HG02943 (cell line): ENCODE results near the gene CNTFR.
"Not testable (repeated sequence)": the region's sequence is repeated elsewhere in the genome, so short reads cannot be mapped to it uniquely, and the experiment has no call there.

Experiments used
- ATAC-seq: cut with Tn5 transposase; IDR thresholded peaks from one replicate; pipeline ENCODE4 v1.9.1; 2021; ENCODE audit warnings: mild to moderate bottlenecking, low read depth, moderate library complexity; ENCODE audit not compliant: unreplicated experiment

The CNTFR gene, protein sequence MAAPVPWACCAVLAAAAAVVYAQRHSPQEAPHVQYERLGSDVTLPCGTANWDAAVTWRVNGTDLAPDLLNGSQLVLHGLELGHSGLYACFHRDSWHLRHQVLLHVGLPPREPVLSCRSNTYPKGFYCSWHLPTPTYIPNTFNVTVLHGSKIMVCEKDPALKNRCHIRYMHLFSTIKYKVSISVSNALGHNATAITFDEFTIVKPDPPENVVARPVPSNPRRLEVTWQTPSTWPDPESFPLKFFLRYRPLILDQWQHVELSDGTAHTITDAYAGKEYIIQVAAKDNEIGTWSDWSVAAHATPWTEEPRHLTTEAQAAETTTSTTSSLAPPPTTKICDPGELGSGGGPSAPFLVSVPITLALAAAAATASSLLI

GRCh38 chr9:34589636-34590380, at the start of gene CNTFR:
Gene CNTFR (minus strand): TSS chr9:34589724. CDS start chr9:34568981, 20,743 bp downstream.
- ATAC-seq = no peak

- not testable (repeated sequence) for ATAC-seq
These were observed 49.8 kb upstream of the CNTFR start for GRCh38 chr9:34639322-34639721.

DNA sequence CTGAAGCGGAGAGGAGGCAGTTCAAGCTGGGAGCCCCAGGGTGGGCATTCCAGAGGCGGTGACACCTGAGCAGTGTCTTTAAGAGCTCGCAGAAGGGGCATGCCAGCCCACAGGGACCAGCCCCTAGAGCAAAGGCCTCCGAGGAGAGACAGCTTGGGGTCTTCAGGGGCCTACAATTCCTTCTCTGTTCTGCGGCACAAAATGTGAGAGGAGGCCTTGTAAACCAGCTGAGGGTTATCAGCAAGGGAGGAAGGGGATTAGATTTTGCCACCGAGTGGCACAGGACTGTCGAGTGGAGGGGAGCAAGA, 48.6 kb upstream of the CNTFR start:
- no peak for ATAC-seq

DNA sequence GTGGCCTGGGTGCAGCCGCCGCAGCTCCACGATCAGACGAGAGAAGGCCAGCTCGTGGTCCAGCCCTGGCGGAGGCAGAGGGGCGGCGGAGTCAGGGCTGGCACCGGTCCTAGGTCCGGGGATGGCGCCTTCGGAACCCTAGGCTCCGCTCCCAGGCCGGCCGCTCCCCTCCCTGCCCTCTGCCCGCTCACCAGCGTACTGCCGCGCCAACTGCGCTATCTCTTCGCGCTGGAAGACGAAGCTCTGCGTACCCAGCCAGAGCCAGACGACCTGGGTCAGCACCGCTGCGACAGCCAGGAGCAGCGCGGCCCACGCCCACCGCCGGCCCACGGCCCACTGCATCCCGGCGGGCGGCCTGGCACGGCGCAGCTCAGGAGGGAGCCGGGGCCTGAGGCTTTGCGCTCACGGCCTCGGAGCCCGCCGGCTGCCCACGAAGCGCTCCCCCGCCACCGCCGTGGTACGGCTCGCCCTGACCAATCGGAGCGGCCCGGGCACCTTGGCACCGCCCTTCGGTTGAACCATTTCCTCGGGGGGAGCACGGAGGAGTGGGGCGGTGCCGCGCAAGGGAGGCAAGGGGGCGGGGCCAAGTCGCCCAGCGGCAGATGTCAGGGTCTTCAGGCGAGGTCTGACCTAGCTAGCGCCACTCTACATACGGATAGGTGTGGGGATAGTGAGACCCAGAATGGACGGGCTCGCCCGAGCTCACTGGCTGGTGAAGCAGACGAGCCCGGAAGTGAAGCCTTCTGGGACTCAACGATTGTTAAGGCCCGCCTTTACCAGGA, 48.0 kb upstream of the CNTFR start, which contains the start of gene SIGMAR1:
TSS of gene SIGMAR1 (minus strand) at position 432 of the 782 bp plus-strand sequence. CDS start at position 342, 90 bp downstream.
- peak; percentile 81 for ATAC-seq

DNA sequence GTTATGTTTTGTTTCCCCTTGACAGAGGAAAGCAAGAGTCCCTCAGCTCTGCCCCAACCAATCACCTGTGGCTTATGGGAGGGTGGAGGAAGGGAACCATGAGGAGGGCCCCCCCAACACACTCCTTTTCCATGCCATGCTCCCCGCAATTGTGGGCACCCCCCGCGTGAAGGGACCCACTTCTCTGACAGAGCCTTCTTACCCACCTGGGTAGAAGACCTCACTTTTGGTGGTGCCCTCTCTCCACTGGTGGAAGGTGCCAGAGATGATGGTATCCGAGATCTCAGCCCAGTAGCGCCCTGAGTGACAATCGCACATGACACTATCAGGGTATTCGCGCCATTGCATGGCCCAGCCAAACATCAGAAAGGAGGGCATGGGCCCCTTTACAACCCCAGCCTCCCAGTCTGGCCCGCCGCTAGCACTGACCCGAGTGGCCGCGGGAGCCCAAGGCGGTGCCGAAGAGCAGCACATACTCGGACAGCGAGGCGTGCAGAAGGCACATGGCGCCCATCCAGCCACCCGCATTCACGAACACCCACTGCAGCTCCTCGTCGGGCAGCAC, 47.3 kb upstream of the CNTFR start:
- peak; percentile 10 for ATAC-seq

- no peak for ATAC-seq
These were observed 46.0 kb upstream of the CNTFR start for GRCh38 chr9:34635556-34635955.

DNA sequence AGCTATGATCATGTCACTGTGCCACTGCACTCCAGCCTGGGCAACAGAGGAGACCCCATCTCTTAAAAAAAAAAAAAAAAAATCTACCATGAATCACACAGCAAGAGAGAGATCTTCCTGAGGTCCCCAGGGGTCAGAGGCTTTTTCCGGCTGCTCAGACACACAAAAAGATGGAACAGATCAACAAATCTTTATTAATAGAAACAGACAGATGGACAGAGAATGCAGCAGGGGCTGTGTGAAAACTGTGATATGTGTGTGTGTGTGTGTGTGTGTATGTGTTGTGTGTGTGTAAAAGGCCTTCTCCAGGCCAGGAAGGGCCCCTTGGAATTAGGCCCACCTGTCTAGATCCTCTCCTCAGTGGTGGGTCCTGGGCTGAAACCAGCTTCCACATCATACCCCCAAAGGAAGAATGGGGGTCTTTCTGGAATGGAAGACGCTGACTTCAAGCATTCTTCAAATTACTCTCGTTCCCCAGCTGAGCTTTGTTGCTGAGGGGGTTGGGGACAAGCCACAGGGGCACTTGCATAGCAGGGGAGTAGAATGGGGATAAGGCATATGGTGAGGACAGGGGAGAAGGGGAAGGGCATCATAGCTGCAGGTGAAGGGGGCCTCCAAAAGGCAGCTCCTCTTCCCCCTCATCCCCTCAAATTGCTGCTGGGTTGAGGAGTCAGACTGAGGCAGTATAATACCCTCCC, 45.2 kb upstream of the CNTFR start:
- ATAC-seq = no peak

- ATAC-seq = no peak
These were observed 44.5 kb upstream of the CNTFR start for GRCh38 chr9:34633851-34634550.

GRCh38 chr9:34633166-34633565, 43.6 kb upstream of the CNTFR start:
- no peak for ATAC-seq

DNA sequence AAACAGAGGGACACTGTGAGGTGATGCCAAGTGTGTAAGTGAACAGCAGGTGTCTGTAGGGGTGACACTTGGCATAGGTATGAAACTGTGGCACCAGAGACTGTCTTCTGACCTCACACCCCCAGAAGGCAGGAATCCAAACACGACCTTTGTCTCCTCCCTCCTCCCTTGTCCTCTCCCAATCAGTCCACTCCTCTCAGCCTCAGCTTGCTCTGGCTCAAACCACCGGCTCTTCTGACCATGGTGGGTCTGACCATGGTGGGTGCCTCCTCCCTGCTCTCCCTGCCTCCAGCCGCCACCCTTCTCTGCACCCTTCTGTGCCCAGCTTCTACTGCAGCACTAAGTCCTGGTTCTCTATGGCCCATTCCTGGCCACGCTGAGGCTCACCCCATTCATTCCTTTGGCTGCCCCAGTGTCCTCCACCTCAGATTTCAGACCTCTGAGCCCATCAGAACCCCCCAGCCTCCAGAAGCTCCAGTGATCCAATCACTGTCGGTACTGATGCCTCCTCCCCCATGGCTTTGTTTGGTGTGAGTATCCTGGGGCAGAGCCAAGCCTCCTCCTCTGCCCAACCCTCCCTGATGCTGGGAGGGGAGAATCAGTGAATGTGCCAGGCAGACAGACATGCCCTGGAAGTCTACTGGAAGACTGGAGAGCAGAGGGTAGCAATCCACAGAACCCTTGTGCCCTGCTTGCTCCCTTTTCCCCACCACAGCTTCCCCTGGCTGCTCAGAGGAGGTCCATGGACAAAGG, 41.1 kb upstream of the CNTFR start:
- no peak for ATAC-seq

- no peak for ATAC-seq
These were observed 39.9 kb upstream of the CNTFR start for GRCh38 chr9:34629491-34629808.

DNA sequence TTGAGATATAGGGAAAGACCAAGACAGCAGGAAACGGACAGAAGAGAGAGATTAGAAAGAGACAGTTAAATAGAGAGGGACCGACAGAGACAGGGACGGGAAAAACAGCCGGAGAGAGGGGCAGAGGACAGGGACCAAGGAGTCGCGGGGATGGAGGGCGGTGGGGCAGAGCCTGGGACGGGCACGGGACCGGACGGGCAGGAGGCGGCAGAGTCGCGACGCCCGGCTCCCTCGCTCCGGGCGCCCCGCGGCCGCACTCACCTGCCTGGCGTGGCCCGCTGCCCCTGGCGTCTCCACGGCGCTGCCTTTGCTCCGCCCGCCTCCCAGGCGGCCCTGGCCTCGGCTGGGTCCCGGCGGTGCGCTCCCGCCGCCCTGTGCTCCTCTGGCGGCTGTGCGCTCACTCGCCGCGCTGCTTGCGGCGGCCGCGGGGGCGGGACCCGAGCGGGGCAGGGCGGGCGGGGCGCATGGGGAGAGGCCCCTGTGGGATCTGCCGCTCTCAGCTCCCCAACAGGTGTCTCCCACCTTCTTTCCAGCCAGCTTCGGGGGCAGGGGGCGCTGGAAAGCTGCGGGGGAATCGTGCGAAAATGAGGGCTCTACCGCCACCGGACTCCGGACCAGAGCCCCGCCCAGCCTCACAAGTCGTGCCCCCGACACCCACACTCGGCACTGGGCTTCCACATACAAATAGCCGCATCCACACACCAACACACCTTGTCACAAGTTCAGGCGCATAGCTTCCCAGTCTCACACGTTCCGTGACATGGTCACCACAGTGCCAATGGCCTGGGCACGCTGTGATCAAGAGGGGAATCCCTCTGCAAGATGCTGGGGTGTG, 39.3 kb upstream of the CNTFR start, which contains the start of gene ARID3C:
TSS of gene ARID3C (minus strand) at position 411 of the 835 bp plus-strand sequence. CDS start 1,052 bp downstream, outside the sequence.
- ATAC-seq = no peak

- ATAC-seq = no peak
These were observed 38.5 kb upstream of the CNTFR start for GRCh38 chr9:34627716-34628655.

DNA sequence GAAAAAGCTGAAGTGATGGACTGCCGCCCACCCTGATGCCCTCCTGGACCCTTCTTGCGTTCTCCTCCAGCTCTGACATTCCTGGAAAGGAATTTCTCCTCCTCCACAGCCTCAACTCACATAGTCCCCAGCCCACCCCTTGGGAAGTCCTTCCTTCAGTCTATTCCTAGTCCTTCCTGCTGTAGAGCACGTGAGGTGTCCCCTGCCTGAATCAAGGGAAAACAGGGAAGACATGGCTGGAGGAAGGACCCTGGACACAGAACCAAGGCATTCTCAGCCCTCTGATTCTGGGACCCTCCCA, 35.6 kb upstream of the CNTFR start:
- no peak for ATAC-seq

DNA sequence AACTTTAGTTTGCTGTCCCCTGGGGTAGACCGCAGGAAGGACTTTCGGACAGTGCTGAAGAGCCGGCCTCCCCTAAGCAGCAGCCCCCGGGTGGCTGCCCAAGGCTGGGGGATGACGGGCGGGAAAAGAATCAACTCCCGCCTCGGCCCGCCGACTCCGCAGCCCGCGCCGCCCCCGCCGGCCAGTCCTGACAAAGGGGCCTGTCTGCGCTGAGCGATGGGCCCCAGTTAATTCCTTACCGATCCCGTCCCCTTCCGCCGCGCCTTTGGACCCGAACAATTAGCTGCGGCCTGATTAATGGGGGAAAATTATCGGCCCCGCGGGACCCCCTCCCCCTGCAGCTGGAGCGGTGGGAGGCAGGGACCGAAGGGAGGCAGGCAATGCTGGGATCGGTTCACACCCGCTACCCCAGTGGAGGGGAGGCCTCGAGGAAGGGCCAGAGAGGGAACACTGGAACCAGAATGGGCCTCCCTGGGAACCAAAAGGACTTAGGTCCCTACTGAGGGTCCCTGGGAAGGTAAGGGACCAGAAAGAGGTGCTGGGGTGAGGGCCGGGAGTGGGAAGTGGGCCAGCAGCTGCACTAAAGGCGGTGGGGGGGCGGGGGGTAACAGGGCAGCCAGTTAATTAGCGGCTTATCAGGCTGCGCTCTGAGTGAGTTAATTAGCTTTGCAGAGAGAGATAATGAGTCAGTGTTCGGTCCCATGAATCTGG, 35.1 kb upstream of the CNTFR start:
- no peak for ATAC-seq

- no peak for ATAC-seq
These were observed 34.1 kb upstream of the CNTFR start for GRCh38 chr9:34623374-34624235.
